VCaP (cell line): ENCODE results near the gene SUCLG2.

Source experiments
- H3K27ac ChIP-seq: fragments of 450-650 bp; 2 replicates; pipeline ENCODE4 v1.5.1; 2017
- TF ChIP-seq, protein P1 (sequence below): fragments of 450-650 bp; conservative IDR thresholded peaks from 2 replicates; pipeline ENCODE4 v1.5.1; 2017; ENCODE audit warnings: mild to moderate bottlenecking, moderate library complexity

SUCLG2 gene

DNA sequence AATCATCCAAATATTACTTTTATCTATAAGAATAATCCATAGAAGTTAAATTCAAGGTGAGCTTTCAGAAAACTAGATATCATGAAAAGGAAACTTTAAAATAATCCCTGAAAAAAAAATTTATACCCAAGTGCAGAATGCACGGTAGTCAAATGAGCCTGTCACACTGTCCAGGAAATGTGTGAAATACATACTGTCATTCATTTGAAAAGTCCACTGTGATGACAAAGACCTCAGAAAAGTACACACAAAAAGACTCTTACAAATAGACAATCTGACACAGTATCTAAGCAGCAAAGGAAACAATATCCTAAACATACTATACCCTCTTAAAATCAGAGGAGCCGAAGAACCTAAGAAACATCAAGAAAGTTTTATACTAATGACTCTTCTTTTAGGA is 29.7 kb downstream of the SUCLG2 start:
- H3K27ac ChIP-seq: no peak overlapping the region
- TF ChIP-seq, protein P1, sequence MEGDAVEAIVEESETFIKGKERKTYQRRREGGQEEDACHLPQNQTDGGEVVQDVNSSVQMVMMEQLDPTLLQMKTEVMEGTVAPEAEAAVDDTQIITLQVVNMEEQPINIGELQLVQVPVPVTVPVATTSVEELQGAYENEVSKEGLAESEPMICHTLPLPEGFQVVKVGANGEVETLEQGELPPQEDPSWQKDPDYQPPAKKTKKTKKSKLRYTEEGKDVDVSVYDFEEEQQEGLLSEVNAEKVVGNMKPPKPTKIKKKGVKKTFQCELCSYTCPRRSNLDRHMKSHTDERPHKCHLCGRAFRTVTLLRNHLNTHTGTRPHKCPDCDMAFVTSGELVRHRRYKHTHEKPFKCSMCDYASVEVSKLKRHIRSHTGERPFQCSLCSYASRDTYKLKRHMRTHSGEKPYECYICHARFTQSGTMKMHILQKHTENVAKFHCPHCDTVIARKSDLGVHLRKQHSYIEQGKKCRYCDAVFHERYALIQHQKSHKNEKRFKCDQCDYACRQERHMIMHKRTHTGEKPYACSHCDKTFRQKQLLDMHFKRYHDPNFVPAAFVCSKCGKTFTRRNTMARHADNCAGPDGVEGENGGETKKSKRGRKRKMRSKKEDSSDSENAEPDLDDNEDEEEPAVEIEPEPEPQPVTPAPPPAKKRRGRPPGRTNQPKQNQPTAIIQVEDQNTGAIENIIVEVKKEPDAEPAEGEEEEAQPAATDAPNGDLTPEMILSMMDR: no peak

DNA sequence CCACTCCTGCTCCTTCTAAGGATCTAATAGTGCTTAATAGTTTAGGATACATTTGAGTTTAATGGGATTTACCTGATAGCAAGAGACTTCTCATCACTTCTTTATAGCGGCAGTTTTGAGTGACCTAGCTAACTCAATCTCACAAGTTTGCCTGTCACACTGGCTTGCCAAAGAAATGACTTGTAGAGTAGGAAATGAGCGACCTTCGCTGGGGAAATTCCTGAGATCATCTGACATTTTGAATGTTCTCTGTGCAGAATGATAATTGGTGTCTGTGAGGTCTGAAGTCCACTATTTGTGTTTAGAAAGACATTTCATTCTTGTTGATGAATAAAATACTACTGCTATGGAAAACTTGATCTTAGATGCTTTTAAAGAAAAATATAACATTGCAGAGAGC is 30.3 kb downstream of the SUCLG2 start:
- no peak overlapping the region for H3K27ac ChIP-seq
- TF ChIP-seq, protein P1: no peak

DNA sequence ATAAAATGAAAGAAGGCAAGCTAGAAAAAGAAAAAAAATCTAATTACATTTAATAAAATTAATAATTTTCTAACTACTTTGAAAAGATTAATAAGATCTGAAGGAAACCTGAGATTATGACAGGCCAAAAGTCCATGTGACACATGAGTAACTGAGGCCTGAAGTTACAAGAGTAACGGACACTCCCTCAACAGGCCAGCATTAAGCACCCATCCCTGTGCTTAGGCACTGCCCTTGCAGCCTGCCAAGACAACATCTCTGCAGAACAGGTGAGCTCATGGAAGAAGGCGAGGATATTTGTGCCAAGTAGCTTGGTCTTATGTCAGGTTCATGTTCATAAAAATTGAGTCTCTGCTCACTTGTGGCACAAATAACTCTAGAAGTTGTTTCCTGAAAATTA is 31.8 kb downstream of the SUCLG2 start:
- TF ChIP-seq, protein P1: no peak
- H3K27ac ChIP-seq: no peak overlapping the region

DNA sequence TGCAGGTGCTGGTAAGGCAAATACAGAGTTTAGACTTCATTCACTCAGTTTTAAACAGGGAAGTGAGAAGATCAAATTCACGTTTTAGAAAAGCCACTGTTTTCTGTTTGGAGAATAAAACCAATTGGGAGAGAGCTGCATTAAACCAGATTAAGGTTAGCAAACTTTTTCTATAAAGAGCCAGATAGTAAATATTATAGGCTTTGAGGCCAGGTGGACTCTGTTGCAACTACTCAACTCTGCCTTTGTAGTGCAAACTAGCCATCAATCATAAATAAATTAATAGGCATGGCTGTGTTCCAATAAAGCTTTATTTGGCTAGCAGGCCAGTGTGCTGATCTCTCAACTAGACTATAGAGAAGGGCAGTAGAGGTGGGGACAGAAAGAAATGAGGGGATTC is 33.5 kb downstream of the SUCLG2 start:
- TF ChIP-seq, protein P1: no peak
- H3K27ac ChIP-seq: peak overlapping the region; percentile 63

DNA sequence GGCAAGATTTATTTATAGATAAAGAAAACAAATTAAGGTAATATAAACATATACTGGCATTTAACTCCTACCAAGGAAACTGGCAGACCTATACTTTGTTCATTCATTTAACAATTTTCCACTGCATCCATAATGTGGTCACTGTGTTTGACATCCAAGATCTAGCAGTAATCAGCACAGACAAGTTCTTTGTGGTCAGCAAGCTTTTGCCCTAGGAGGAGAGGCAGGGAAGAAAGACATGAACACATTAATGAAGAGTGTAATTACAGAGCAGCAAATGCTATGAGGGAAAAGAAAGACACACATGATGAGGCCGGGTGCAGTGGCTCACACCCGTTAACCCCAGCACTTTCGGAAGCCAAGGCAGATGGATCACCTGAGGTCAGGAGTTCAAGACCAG is 34.4 kb downstream of the SUCLG2 start:
- TF ChIP-seq, protein P1: no peak
- H3K27ac ChIP-seq: peak overlapping the region; percentile 63

DNA sequence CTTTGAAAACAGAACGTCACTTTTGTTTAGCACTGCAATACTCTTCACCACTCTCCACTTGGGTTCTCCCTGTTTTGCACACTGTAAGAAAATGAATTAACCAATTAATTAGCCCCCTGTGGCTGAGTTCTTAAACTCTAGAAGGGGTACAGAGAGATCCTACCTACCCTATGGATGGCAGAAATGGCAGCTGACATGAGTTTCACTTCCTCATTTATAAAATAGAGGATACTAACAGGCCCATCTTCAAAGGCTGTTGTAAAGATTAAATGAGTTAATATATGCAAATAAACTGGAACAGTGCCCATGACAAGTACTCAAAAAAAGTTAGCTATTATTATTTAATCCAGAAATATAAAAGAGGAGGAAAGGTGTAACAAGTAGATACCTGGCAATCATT is 36.9 kb downstream of the SUCLG2 start:
- no peak overlapping the region for H3K27ac ChIP-seq
- TF ChIP-seq, protein P1: no peak

DNA sequence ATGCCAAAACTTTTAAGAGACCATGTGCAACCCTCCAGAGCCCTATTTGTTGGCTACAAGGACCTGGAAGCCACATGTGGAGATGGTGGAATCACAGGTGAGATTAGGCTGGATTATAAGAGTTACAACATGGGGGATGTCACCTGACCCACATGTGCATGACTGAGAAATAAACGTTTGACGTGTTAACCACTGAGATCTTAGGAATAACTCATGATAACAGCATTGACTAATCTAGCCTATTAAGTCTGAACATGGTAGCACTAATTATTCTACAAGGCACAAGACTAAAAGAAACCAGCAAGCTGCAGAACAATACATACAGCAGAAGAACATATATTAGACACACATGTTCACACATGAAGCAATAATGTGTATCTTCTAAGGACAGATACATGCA is 38.4 kb downstream of the SUCLG2 start:
- TF ChIP-seq, protein P1: no peak
- no peak overlapping the region for H3K27ac ChIP-seq

DNA sequence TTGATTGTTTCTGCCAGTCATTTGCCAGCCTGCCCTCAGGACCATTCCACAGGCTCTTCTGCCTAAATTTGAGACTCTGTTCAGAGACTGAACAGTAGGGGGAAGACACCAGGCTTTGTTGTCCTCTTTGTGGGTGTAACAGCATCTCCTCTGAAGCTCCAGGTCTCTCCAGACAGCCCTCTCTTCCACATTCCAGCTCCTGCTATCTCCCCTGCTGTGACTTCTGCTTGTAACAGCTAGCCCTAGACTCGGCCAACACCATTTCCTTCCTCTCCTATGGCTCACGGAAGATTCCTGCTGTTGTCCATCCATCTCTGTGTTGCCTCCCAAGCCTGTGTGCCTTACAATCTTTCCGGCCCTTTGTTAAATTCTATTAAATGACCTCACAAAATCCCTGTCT is 40.2 kb downstream of the SUCLG2 start:
- no peak overlapping the region for H3K27ac ChIP-seq
- TF ChIP-seq, protein P1: no peak
